Stomach (tissue), 4 donors: ENCODE measurements around the gene RDX.

ENCODE experiments used
- EP300 ChIP-seq: sonication (generic); formaldehyde crosslinking; IDR thresholded peaks from one replicate; pipeline ENCODE4 v1.6.1; 2017; ENCODE audit warnings: antibody characterized with exemption
- POLR2A ChIP-seq, 4 donors: fragments of 450-650 bp; IDR thresholded peaks; one replicate each; pipeline ENCODE4 v1.6.1; 2016; ENCODE audit warnings: antibody characterized with exemption in 4 of 4, control low read depth in 2 of 4, mild to moderate bottlenecking in 1 of 4, moderate library complexity in 1 of 4
- POLR2AphosphoS5 ChIP-seq, 3 donors: sonication (generic); formaldehyde crosslinking; IDR thresholded peaks; one replicate each; pipeline ENCODE4 v1.6.1; 2016; ENCODE audit warnings: antibody characterized with exemption in 3 of 3
- TF ChIP-seq, protein P1 (sequence below), 7 experiments: fragments of 450-650 bp in 4 of 7; fragments of 200-600 bp in 3 of 7; sonication (generic) in 3 of 7; IDR thresholded peaks; one replicate each; pipeline ENCODE4 v1.5.1; 2016 to 2019; ENCODE audit warnings: antibody characterized with exemption in 7 of 7, control low read depth in 2 of 7, mild to moderate bottlenecking in 1 of 7

DNA sequence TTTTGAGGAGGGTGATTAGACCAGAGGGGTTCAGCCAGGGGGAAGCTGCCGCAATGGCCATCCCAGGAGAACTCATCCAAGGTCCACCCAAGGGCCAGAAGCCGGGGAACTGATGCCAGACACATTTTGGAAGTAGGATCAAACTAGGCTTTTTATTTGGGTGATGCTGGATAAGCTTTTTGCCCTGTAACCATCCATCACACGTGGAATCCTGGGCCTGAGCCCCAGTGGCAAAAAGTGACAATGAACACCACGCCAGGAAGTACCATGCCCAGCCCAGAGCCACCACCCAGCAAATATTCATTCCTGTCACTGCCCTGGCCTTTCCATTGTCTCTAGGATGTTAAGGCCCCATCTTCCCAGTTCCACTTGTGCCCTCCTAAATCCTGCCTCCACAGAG, 117.3 kb downstream of the RDX start:
- no peak for TF ChIP-seq POLR2A (IDR thresholded peaks at IDR 0.05)
- TF ChIP-seq, protein P1, sequence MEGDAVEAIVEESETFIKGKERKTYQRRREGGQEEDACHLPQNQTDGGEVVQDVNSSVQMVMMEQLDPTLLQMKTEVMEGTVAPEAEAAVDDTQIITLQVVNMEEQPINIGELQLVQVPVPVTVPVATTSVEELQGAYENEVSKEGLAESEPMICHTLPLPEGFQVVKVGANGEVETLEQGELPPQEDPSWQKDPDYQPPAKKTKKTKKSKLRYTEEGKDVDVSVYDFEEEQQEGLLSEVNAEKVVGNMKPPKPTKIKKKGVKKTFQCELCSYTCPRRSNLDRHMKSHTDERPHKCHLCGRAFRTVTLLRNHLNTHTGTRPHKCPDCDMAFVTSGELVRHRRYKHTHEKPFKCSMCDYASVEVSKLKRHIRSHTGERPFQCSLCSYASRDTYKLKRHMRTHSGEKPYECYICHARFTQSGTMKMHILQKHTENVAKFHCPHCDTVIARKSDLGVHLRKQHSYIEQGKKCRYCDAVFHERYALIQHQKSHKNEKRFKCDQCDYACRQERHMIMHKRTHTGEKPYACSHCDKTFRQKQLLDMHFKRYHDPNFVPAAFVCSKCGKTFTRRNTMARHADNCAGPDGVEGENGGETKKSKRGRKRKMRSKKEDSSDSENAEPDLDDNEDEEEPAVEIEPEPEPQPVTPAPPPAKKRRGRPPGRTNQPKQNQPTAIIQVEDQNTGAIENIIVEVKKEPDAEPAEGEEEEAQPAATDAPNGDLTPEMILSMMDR (IDR thresholded peaks at IDR 0.05), result no peak
- no peak for TF ChIP-seq EP300
- no peak for TF ChIP-seq POLR2AphosphoS5 (IDR thresholded peaks at IDR 0.05)
